Dedifferentiated amniotic fluid mesenchymal stem cell (primary cell): ENCODE measurements around the gene TAF4B.
"Not testable (repeated sequence)": the region's sequence is repeated elsewhere in the genome, so short reads cannot be mapped to it uniquely, and the experiment has no call there.

Experiments
- DNase-seq: peaks from one replicate; pipeline ENCODE4 v3.0.0-alpha.2; 2016; ENCODE audit errors: extremely low spot score

The TAF4B gene

GRCh38 chr18:26424428-26425147 is 198.3 kb downstream of the TAF4B start:
- DNase-seq = no peak

- no peak for DNase-seq
Observed at GRCh38 chr18:26425148-26425531, 198.9 kb downstream of the TAF4B start.

- DNase-seq = peak; percentile 91
Observed at GRCh38 chr18:26429535-26430226, 203.4 kb downstream of the TAF4B start.

GRCh38 chr18:26432651-26433424 is 206.6 kb downstream of the TAF4B start:
- no peak for DNase-seq

DNA sequence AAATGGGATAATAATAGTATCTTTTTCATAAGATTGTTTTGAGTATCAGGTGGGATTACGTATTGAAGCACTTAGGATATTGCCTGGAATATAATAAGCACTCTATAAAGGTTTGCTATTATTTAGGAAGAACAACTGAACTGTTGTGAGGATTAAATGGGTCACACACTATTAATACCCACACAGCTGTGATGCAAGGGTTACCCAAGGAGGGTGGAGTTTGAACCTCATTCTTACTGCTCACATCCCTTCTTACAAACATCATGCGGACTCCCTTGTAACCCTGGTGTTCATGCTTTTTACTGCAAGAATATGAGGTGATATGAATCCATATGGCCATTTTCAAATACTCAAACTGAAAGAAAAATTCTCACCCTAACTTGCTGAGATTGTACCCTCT is 208.6 kb downstream of the TAF4B start:
- no peak for DNase-seq

DNA sequence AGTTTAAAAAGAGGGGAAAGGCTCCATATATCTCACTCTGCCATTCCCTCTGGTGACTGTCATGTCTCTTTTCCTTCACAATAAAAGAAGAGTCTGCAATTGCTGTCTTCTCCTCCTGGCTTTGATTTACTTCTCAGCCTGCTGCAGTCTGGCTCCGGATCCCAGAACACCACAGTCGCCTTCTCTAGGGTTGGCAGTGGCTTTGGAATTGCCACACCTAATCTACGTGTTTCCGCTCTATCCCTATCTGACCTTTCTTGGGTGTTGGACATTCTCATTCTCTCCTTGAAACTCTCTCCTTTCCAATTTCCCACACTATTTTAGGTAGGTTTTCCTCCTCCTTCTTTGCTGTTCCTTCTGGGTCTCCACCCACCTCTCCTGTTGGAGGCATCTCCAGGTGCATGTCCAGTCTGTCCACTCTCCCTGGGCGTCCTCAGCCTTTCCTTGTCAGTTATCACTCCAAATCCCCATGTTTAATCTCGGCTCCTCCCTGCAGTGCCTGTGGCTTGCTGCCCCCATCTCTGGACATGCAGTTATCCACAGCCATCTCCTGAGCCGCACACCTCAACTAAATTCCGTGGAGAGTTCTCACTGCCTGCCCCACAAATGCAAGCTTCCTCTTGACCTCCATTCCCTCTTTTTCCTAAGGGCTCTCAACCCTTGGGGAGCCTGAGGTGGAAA is 209.3 kb downstream of the TAF4B start:
- no peak for DNase-seq

- DNase-seq = peak; percentile 79
Observed at GRCh38 chr18:26436176-26437051, 210.2 kb downstream of the TAF4B start.

- not testable (repeated sequence) for DNase-seq
Observed at GRCh38 chr18:26437634-26438033, 211.4 kb downstream of the TAF4B start.

GRCh38 chr18:26438980-26439379 is 212.7 kb downstream of the TAF4B start:
- DNase-seq = no peak

DNA sequence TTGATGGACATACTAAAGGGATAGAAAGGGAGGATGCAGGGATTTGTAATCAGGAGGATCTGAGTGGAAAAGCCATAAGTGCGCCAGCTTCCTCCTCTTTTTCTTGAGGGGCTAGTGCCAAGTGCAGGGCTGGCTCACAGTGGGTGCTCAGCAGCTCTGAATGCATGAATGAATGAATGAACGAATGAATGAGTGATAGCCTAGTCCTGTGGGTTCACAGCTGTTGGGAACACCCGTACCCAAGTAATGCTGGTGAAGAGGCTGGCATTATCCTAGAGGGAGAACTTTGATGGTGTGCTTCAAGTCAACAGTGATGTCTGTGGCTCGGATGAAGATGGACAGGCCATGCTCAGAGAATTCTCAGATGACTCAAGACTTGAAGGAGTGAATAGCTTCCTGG is 213.3 kb downstream of the TAF4B start:
- DNase-seq = no peak

GRCh38 chr18:26440644-26441043 is 214.4 kb downstream of the TAF4B start:
- DNase-seq = no peak
